Stimulated activated CD8-positive, alpha-beta memory T cell treated with anti-CD3 and anti-CD28 coated beads, Interleukin-12 subunit alpha, Interleukin-12 subunit beta, amount 100 ng/mL, for 24 hours (primary cell): ENCODE results near the gene MRAS.
"Not testable (repeated sequence)": the region's sequence is repeated elsewhere in the genome, so short reads cannot be mapped to it uniquely, and the experiment has no call there.

Experiments
- DNase-seq: peaks from one replicate; pipeline ENCODE4 v3.0.0-alpha.2; 2020; ENCODE audit errors: extremely low read depth

Gene MRAS

DNA sequence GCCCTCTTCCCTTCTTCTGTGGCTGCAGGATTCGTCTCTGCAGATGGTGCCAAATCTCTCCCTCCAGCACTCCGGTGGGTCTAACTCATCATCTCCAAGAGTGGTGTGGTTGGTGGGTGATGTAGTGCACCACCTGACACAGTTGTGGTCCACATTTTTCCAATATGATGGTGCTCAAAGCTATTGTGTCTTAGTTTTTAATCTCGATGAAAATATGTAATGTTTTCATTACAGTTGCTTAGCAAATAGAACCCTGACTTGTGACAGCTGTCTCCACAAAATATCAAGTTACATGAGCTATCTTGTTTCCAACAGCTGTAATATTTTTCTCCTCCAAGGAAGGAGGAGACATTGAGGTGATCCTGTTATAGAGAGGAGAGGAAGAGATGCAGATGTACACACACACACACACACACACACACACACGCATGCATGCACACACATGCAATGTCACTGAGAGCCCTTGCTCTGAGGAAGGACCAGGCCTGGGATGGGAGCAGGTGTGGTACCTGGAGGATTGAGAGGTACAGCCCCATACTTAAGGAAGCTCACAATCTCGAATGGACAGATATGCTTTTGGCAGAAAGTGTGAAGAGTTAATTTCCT, 70.3 kb downstream of the MRAS start:
- no peak for DNase-seq

DNA sequence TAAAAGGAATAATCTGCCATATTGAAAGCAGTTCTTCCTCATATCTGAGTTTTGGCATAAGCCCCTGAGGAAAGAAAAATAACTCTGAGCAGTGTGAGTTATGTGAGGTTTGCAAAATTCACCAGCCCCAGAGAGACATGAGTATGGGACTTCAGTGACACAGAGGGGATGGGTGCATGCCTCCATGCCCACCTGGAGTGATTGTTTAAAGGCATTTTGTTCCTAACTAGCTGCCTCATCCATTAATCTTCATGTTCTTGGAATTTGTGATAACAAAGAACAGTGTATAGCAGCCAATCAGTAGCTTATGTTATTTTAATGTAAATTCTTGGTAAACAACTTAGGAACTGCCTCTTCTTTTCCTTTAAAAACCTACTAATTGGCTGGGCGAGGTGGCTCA, 74.9 kb downstream of the MRAS start:
- no peak for DNase-seq

DNA sequence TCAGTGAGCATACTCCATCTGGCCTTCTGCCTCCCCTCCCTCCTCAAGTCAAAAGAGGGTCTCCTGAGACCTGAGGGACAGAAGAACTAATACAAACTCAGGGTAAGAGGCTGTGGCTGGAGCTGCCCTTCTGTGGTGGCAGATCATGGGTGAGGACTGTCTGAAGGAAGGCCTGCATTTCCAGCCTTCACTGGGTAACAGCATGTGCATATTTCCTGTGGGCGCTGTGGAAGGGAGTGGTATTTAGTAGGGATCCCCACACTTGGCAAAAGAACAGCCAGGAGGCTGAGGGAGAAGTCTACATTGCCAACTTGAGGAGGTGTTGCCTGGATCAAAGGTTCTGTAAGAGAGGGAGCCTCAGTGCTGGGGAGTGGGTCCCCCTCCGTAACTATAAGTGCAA, 75.9 kb downstream of the MRAS start:
- DNase-seq = no peak

DNA sequence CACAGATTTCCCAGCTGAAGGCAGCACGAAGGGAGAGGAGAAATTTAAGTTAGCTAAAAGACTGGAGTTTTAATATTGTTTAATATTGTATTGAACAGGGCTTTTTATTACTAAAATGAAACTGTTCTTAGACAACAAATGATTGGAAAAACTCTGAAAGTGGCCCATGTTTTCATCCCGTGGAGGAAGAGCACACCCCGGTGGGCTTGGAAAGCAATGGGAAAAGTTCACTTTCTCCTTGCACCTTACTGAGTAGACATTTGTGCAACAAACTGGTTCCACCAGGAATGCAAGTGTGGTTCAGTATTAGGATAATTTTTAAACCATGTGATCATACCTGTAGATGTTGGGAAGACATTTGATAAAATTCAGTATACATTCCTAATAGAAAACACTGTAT, 77.8 kb downstream of the MRAS start:
- no peak for DNase-seq

DNA sequence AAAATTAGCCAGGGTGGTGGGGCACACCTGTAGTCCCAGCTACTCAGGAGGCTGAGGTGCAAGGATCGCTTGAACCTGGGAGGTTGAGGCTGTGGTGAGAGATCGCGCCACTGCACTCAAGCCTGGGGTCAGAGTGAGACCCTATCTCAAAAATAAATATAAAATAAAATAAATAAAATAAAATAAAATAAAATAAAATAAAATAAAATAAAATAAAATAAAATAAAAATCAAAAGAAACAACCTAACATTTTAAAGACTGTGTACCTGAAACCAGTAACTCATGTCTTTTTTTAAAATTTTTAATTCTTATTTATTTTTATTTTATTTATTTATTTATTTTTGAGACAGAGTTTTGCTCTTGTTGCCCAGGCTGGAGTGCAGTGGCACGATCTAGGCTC, 78.4 kb downstream of the MRAS start:
- not testable (repeated sequence) for DNase-seq

DNA sequence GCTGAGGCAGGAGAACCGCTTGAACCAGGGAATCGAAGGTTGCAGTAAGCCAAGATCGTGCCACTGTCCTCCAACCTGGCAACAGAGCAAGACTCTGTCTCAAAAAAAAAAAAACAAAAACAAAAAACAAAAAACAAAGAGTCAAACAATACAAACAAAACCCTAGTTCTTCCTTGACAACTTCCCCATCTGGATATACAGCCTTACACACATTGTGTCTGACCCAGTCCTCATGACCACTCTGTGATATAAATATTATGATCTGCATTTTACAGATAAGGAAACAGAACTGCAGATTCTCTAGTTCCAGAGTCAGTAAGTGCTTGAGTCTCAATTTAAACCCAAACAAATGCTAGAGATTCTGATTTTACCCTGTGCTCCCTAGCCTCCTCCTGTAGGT, 81.3 kb downstream of the MRAS start:
- no peak for DNase-seq

DNA sequence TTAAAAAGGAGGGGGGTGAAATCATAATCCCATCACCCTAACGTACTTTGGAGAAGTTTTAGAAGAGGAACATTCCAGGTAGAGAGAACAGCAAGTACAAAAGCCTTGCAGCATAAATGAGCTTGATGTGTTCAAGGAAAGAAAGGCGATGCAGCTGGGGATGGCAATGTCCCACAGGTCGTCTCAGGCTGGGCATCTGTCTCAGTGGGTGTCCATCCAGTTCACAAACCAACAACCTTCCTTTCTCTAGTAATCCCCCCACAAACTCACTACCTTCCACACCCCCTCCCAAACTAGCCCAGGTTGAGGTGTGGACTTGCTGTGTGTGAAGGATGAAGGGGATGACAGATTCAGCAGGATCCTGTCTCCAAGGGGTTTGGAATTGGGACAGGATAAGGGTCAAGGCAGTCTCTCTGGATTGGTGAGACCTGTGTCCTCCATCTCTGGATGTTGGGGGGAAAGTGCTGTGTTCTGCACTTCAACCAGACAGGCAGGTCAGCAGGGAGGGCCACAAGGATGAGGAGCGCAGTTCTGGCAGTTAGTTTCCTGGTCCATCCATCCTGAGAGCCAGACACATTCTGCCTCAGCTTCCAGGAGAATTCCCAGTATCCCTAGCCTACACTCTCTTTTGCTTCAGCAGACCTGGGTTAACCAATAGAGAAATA, 84.3 kb downstream of the MRAS start:
- no peak for DNase-seq

DNA sequence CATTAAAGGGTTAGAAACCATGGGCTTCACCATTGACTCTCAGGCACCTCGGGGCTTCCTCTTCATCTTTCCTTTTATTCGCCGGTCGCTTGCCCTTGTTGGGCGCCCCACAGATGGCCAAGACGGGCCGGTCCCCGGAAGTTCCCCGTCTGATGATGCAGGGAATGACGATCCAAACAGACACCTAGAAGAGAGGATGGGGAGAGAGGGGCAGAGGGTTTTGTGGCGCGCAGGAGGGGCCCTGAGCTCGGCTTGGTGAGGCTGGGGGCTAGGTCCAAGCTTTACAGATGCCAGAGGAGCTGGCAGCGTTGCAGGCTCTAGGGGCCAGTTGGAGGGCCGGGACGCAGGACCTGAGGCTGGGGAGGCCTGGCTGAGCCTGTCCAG, 85.5 kb downstream of the MRAS start:
- DNase-seq = no peak

DNA sequence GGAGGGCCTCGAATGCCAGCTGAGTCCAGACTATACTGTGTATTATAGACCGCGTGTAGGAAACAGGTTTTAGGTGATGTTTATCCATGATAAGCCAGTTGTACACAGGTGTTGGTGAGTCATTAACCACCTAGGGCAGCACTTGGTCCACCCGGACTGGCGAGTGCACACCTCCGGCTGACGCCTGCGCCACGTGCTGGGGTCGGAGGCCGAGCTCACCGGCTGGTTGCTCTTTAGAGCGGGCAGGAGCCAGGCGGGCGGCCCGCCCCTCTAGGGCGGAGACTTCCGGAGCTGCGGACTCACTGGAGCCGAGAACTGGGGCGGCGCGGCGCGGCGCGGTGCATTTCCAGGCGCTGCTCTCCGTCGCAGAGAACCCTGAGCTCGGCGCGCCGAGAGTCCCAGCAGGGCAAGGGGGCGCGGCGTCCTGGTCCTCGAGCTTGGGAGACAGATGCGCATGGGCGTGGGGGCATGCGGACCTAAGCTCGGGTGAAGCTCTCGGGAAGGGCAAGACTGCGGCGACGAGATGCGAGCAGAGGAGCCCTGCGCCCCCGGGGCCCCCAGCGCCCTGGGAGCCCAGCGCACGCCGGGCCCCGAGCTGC, 86.0 kb downstream of the MRAS start, which contains the start of gene ESYT3:
TSS of gene ESYT3 (plus strand) at position 341 of the 599 bp plus-strand sequence. CDS start at position 524, 183 bp downstream.
- DNase-seq = peak; percentile 16

DNA sequence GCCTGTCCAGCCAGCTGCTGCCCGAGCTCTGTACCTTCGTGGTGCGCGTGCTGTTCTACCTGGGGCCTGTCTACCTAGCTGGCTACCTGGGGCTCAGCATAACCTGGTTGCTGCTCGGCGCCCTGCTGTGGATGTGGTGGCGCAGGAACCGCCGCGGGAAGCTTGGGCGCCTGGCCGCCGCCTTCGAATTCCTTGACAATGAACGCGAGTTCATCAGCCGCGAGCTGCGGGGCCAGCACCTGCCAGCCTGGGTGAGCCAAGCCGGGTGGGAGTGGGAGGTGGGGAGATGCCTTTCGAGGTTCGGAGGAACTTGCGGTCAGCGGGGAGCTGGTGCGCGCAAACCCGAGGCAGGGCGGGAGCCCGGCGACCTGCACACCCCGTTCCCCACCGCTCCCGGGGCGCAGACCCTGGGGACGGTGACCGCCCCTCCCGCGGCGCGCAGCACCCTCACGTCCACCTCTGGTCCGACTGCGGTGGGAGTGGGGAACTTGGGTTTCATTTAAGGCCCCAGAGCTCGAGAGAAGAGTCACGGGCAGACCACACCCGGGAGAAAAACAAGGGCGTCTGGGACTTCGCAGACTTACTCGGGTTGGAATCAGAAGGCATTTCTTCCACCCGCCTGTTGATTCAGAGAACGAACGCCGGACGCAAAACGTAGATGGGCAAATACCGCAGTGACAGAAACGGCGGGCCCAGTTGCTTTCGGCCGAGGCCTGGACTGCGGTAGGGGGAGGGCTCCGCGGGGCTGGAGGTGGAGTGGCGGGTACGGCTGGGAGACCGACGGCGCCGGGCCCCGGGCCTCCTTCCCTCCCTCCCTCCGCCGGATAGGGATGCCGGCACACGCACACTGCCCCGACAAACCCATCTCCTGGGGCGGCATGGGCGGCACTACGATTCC, 86.7 kb downstream of the MRAS start:
- DNase-seq = no peak

DNA sequence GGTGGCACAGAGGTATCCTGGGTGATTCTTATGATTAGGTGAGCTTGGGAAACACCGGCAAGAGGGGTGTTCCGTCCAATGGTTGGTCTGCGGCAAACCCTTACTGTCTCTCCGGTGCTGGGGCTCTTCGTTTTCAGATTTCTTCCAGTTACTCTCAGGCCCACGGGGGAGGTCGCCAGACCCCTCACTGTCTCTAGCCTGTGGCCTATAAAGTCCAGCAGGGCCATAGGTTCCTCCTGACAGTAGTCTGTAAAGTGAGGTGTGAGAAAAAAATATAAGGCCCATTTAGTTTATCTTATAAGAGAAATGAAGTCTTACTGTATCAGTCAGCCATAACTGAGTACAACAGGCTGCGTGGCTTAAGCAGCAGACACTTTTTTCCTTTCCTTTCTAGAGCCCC, 87.5 kb downstream of the MRAS start:
- no peak for DNase-seq

DNA sequence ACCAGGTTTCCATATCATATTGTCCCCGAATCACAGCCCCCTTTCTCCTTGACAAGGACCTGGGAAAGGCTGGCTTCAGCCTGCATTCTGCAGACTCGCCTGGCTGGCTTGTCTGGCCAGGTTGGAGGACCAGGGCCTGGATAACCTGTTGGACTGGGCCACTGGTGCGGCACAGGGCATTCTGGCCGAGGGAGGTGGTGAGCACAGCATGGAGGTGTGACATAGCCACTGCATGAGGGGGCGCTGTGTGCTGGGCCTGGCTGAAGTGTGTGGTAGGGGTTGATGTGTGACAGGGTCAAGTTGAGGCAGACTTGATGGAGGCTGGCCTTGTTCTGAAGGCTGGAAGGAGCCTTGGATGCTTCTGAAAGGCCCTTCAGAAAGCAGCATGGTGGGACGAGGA, 88.9 kb downstream of the MRAS start:
- no peak for DNase-seq

DNA sequence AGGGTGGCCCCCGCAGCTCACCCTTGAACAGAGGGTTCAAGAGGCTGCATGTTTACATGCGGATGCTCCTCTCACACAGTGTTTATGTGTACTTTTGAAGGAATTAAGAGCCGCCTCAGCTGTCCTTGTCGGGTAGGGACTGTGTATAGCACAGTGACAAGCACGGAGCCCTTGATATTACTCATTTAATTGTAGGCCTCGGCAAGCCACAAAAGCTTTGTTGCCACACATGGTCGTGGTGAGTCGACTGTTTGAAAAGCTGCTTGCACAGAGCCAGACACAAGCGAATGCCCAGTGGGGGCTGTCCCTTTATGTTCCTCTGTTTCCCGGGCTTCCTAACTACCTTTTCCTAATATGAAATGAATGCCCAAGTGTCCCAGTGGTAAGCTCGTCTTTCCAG, 90.5 kb downstream of the MRAS start:
- no peak for DNase-seq

DNA sequence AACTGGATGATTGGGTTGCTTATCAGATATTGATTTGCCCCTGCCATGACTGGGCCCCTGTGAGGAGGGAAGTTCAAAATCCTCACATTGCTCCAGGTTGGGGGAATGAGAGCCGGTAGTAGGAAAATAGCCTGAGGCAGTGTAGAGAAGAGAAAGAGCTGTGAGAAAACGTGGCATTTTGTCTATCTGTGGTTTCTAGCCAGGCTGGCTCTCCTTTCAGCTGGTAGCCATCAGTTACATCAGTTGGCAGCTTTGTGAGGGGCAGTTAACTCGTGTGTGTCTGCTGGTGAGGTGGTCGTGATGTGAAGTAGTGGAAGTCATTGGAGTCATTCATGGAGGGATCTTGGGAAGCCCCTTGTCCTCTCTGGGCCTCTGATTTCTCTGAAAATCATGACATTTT, 91.3 kb downstream of the MRAS start:
- DNase-seq = no peak

DNA sequence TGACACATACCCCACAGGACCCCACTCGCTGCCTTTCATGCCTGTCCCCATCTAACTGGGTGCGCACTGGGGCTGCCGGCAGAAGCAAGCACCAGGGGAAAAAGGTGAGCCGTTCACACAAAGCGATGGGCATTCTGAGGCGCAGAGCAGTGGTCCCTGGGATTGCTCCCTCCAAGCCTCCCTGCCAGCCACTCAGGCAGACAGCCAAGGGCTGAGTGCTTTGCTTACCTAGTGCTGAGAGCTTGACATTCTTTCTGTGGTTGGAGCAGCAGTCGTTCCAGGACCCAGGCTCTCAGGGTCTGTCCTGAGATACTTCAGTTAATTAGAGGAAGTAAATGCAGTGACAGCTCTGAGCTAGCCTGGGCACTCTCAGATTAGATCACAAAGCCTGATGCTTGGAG, 91.7 kb downstream of the MRAS start:
- DNase-seq = no peak

DNA sequence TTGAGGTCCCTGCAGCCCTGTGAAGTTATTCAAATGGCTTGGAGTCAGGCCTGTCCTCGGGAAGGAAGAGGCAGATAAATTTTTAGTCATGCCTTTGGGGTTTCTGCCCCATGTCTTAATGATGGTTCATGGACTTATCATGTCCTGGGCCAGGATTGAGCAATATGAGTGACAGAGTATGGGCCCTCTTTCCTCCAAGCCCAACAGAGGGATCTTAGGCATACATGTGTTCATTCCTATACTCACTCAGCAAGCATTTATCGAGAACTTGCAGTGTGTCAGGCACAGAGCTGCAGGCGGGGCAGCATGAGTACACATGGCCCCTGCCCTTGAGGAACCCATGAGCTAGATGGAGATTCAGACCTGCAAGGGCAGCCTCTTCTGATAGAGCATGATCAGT, 92.2 kb downstream of the MRAS start:
- no peak for DNase-seq

DNA sequence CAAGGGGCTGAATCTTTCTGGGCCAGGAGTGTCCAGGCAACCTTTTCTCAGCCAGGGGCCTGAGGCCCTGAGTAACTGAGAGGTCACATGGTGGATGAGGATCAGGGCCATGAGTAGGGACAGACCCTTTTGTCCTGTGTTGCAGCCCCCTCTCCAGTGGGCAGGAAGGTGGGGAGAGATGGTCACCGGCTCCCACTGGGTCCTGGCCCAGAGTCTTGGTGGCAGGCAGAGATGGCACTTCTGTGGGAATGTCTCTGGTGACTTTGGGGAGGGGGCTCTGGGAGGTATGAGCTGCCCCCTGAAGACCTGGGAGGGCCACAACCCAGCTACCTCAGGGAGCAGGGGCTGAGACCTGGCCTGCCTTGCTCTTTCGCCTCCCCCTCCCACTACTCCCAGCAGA, 92.9 kb downstream of the MRAS start:
- no peak for DNase-seq

DNA sequence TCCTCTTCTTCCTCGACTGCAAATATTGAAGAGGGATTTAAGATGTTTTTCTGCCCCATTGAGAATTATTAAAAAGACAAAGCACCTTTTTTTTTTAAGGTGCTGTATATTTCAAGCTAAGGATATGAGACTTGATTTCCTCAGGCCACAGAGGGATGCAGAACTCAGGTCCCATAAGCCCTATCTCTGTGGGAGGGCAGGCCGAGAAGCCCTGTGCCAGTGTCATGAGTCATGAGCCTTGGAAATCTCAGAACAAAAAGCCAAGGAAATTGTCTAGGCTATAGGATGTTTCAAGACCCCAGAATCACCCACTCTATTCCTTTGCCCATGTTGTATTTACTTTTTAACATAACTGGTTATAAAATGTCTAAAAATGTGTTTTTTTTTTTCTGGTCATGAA, 93.4 kb downstream of the MRAS start:
- no peak for DNase-seq

DNA sequence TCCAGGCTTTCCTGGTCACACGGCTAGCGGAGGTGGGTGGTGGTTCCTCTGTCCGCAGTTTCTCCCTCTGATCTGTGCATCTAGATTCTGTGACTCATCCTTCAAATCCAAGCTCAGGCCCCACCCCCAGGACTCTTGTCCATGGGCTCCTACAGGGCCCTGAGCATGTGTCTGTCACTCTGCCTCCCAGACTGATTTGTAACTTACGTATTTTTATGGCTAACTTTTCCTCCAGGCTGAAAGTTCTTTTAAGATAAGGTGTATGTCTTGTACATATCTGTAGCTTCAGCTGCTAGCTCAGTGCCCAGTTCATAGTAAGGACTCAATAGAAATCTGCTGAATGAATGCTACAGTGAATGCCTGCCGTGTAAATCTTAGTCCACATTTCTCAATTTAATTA, 94.1 kb downstream of the MRAS start:
- DNase-seq = no peak

DNA sequence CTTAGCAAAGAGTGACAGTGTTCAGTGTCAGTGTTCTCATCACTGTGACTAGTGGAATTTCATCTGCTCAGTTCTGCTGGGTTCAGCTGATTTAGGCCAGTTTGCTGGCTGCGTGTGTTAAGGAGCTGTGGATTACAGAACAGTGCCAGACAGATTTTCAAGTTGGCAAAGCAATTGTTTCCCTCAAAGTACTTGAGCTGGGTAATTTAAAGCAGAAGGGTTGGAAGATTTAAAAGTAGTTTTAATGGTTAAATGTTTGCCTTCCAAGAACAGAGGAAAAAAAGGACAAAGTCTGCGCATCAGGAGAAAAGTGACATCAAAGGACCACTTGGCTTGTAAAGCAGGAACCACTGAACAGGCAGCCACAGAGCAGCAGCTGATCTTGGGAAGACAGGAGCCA, 94.7 kb downstream of the MRAS start:
- no peak for DNase-seq

DNA sequence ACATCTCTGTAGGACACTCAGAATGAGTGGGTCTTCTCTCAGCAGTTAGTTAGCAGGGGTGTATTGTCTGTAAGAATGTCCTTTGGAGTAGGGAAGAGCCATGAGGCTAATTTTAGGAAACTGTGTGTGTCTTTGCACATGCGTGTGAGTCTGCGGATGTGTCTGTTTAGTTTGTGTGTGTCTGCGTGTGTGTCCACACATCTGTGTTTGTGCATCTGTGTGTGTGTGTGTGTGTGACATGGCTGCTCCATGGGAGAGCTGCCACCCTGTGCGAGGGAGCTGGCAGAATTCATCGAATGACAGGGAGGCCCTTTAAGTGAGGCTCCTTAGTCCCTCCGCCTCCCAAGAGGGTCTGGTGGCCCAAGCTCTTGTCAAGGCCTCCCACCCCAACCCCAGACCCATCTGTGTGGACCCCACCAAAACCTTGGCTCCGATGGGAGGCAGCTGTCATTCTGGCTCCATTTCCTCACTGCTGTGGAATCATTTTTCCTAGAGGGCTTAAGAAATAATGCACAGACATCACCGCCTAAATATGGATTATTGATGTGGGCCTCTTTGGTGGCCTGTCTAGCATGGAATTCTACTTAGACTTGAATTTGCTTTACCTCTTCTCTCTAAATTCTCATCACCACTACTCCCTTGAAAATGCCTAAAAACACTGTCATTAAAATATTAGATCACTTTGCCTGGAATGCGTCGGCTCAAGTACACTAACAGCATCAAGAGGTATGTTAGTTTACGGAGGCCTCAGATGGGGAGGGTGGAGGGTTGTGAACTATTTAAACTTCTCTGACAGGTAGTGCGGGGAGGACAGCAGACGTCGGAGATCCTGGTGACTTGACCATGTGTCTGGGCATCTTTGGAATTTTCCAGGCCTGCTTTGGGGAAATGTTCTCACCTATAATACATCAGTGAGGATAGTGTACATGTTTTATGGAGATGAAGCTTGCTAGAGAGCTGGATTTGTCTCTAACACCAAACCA, 95.4 kb downstream of the MRAS start:
- DNase-seq = no peak
